GM19463 (cell line): Measurements from ENCODE around the gene LRRC4.

Experiments used
- ATAC-seq: cut with Tn5 transposase; IDR thresholded peaks from one replicate; pipeline ENCODE4 v1.9.1; 2021; ENCODE audit warnings: mild to moderate bottlenecking, moderate library complexity; ENCODE audit not compliant: unreplicated experiment

LRRC4 gene

GRCh38 chr7:128008141-128008540 is 23.1 kb downstream of the LRRC4 start:
- ATAC-seq, result no peak

GRCh38 chr7:128007303-128007680 is 23.9 kb downstream of the LRRC4 start:
- ATAC-seq, result no peak

GRCh38 chr7:128006550-128007302 is 24.5 kb downstream of the LRRC4 start:
- no peak for ATAC-seq

DNA sequence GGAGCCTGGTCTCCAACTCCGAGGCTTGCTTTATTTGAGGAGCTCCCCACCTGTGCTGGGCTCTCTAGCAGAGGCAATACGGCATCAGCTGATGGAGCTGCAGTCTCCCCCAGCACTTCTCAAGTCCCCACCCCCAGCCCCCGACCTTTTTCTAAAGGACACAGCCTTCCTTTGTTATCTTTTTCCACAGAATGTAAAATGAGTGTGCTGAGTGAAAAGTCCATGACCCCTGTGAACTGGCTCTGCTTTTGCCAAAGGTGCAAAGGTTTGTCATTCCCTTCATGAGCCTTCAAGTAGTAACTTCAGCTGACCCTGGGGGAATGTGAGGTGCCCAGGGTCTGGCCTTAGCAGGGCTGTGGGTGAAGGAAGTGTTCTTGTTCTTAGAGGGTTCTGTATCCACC is 25.5 kb downstream of the LRRC4 start:
- ATAC-seq, result no peak

DNA sequence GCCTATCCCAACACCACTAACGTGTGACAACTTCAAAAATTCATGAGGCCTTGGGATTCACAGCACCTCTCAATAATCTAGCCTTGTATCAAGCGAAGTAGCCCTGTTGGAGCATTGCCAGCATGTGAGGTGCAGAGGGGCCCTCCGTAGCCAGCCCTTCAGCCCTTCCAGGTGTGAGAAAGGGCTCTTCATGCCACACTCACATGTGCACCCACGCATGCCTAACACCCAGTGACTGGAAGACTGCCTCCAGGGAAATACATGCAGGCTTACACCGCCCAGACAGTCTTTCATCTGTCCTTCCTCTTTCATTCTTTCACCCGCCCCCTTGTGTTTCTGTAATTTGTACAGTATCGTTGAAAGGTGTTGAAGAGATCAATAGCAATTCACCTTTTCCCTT is 26.1 kb downstream of the LRRC4 start:
- ATAC-seq, result no peak

DNA sequence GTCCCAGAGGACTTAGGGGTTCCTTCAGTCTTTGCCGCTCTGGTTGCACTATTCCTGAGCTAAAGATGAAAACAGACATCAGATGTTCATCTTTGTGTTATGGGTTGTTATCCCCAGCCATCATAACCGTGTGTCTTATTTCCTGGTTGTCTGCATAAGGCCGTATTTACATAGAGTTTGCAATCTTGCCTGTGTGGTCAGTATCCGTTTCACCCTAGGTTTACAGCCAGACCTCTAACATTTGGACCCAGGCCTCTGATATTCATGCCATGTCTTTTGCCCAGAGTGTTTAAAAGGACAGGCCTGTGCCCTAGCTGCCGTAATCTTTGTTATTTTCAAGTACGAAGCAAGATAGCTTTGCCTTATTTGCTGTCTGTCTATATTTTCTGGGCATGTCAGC is 26.6 kb downstream of the LRRC4 start:
- no peak for ATAC-seq

- no peak for ATAC-seq
These were observed 27.4 kb downstream of the LRRC4 start for GRCh38 chr7:128003787-128004186.

DNA sequence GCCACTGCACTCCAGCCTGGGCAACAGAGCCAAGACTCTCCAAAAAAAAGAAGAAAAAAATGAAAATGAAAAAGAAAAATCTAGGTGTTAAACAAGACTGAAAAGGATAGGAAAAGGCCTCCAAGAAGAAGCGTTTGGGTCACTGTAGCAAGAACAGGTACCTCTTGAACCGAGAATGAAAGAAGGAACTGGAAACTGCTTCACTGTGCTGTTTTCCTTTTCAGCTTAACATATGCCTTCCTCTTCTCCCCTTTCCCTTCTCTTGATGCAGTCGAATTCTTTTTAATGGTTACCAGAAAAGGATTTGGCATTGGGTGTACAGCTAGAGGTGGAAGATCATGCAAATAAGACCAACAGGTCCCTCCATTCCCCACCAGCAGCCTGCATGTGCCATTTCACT is 28.1 kb downstream of the LRRC4 start:
- peak; percentile 42 for ATAC-seq

DNA sequence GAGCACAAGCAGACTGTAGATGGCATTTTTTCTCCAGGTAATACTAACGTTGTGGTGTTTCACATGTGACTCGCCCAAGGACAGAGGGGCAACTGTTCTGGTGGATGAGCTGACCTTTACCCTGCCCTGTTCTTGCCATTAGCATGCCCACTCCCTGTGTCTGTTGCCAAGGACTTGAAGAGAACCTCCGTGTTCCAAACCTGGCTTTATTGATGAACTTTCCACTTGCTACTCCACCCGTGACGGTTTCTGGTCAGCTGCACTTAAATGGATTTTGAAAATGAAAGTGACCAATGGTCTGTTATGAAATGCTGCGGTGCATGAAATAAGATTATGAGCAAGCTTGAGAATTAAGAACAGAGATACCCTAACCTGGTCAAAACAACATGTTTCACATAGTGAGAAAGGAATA is 30.4 kb downstream of the LRRC4 start:
- ATAC-seq, result peak; percentile 52

GRCh38 chr7:128000048-128000447 is 31.2 kb downstream of the LRRC4 start:
- ATAC-seq, result no peak

DNA sequence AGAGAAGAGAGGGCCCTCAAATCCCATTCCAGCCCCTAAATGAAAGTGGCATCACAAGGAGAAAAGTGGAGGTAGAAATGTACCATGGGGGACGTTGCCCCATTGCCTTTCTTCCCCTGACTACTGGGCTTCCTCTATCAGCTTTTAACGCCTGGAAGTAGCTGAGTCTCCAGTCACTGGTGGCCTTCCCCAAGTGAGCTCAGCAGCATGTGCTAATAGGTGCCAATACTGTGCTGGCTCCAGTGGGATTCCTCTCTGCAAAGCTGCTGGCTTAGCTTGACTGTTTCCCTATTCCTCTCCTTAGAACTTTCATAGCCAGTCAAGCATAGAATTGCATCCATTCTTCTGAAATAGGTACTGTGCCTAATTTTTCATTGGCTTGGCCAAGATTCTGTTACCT is 32.6 kb downstream of the LRRC4 start:
- ATAC-seq, result no peak

GRCh38 chr7:127997226-127997922 is 33.9 kb downstream of the LRRC4 start:
- no peak for ATAC-seq

- no peak for ATAC-seq
These were observed 34.8 kb downstream of the LRRC4 start for GRCh38 chr7:127996253-127997071.

GRCh38 chr7:127995881-127996215 is 35.4 kb downstream of the LRRC4 start:
- ATAC-seq, result no peak

- ATAC-seq, result no peak
These were observed 35.9 kb downstream of the LRRC4 start for GRCh38 chr7:127995156-127995880.

GRCh38 chr7:127993987-127994386 is 37.2 kb downstream of the LRRC4 start:
- no peak for ATAC-seq

DNA sequence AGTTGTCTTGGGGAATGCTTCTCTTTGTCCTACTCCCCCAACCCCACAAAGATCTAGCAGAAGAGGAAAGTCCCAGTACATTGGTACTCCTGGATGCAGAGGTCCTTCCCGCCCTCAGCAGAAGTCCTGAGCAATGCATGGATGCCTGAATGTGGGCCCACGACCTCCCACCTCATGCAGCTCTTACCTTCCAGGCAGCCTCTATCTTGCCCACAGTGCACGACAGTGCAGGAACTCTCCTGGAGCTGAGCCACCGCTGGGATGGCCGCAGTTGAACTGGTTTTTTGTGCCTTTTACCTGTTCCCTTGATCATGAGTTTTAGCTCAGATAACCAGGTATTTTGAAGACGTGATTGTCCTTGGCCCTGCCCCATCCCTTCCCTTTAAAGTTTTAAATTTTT is 37.9 kb downstream of the LRRC4 start:
- no peak for ATAC-seq

DNA sequence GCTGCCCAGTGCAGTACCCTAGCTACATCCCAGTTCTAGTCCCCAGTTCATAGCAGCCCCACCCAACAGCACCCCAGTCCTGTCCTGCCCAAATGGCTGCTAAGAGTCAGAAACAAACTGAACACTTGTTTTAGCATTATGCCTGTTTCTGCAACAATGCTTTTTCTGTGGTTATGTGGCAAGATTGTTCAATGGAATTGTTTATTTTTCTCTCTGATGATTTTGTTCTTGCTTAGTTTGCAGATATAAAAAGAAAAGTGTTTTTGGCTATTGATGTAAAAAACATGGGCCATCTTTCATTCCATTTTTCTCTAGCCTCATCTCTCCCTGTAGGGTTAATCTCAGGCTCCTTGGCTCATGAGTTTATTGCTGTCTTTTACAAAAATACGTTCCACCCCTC is 42.5 kb downstream of the LRRC4 start:
- ATAC-seq, result no peak

DNA sequence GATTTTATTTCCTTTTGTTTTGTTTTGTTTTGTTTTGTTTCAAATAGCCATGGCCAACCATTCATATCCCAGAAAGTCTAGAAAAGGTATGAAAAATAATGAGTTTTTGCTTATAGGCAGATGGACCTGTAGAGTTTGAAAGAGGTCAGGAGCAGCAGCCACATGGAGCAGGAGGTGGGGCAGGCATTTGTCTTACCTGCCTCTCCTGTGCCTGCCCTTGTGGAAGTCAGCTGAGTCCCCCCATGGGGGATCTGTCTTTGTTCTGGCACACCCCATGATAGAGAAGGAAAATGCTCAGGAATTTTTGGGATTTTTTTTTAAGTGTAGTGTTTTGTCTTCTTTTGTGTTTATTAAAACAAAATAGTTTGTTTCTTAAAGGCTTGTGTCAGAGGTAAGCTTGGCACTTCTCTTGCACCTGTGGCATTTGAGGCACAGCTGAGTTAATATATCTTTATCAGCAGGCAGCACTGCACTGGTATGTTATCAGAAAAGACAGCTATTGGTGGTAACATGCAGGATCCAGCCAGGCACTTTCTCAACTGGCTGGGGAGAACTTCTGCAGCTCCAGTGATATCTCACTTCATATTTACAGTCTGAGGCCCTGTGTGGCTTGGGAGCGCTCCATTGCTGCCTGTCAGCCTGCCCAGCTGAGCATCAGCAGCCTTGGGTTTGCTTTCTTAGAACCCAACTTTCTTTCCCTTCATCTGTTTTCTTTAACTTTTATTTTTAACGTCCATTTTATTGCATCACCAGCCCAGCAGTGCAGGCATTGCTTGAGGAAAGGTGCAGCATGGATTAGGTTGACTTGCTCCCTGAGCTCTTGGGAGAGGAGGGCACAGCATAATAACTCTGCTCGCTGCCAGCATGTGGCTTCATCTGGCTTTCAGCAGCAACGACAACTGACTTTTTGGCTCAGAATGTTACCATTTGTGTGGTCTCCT is 44.4 kb downstream of the LRRC4 start:
- no peak for ATAC-seq

- ATAC-seq, result no peak
These were observed 47.4 kb downstream of the LRRC4 start for GRCh38 chr7:127983804-127984332.
